ENCODE data around the gene VEPH1.

Gene VEPH1

DNA sequence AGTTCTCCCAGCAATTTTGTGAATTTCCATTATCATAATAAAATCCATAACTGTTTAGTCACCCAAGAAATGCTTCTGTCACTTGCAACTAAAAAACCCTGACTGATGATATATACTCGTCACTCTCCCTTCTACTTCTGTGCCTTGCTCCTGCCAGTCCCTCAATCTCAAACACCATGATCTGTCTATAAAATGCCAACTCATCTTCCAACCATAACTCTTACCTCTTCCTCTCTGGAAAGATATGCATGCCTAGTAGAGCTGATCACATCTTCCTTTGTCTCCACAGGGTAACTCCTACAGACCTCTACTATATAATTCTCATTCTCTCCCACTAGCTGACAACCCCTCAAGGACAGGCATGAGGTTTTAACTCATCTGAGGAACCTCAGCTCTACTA, 5.2 kb upstream of the VEPH1 start:
- TF ChIP-seq SPI1 (IDR thresholded peaks at IDR 0.05; ENCODE audit: borderline replicate concordance, low read depth) (no peak), POLR2AphosphoS5 (IDR thresholded peaks at IDR 0.05; ENCODE audit: low read depth) (no peak), GABPA (IDR thresholded peaks at IDR 0.05; ENCODE audit: low read depth) (no peak)
- TF ChIP-seq, protein P1, sequence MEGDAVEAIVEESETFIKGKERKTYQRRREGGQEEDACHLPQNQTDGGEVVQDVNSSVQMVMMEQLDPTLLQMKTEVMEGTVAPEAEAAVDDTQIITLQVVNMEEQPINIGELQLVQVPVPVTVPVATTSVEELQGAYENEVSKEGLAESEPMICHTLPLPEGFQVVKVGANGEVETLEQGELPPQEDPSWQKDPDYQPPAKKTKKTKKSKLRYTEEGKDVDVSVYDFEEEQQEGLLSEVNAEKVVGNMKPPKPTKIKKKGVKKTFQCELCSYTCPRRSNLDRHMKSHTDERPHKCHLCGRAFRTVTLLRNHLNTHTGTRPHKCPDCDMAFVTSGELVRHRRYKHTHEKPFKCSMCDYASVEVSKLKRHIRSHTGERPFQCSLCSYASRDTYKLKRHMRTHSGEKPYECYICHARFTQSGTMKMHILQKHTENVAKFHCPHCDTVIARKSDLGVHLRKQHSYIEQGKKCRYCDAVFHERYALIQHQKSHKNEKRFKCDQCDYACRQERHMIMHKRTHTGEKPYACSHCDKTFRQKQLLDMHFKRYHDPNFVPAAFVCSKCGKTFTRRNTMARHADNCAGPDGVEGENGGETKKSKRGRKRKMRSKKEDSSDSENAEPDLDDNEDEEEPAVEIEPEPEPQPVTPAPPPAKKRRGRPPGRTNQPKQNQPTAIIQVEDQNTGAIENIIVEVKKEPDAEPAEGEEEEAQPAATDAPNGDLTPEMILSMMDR (IDR thresholded peaks at IDR 0.05; ENCODE audit: insufficient read depth, low read length): no peak
- TF ChIP-seq, protein P2, sequence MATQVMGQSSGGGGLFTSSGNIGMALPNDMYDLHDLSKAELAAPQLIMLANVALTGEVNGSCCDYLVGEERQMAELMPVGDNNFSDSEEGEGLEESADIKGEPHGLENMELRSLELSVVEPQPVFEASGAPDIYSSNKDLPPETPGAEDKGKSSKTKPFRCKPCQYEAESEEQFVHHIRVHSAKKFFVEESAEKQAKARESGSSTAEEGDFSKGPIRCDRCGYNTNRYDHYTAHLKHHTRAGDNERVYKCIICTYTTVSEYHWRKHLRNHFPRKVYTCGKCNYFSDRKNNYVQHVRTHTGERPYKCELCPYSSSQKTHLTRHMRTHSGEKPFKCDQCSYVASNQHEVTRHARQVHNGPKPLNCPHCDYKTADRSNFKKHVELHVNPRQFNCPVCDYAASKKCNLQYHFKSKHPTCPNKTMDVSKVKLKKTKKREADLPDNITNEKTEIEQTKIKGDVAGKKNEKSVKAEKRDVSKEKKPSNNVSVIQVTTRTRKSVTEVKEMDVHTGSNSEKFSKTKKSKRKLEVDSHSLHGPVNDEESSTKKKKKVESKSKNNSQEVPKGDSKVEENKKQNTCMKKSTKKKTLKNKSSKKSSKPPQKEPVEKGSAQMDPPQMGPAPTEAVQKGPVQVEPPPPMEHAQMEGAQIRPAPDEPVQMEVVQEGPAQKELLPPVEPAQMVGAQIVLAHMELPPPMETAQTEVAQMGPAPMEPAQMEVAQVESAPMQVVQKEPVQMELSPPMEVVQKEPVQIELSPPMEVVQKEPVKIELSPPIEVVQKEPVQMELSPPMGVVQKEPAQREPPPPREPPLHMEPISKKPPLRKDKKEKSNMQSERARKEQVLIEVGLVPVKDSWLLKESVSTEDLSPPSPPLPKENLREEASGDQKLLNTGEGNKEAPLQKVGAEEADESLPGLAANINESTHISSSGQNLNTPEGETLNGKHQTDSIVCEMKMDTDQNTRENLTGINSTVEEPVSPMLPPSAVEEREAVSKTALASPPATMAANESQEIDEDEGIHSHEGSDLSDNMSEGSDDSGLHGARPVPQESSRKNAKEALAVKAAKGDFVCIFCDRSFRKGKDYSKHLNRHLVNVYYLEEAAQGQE (IDR thresholded peaks at IDR 0.05; ENCODE audit: insufficient replicate concordance, low read depth): no peak
- Histone ChIP-seq H3K27ac (replicated peaks) (no peak overlapping the region), H3K4me3 (replicated peaks; ENCODE audit: insufficient read depth, low read length) (no peak overlapping the region), H3K27me3 (ENCODE audit: insufficient read depth, poor library complexity, severe bottlenecking) (no peaks in the 10 kb centered on the region)
- no peak for DNase-seq (ENCODE audit: low read depth in 1 of 2, low spot score in 1 of 2)

DNA sequence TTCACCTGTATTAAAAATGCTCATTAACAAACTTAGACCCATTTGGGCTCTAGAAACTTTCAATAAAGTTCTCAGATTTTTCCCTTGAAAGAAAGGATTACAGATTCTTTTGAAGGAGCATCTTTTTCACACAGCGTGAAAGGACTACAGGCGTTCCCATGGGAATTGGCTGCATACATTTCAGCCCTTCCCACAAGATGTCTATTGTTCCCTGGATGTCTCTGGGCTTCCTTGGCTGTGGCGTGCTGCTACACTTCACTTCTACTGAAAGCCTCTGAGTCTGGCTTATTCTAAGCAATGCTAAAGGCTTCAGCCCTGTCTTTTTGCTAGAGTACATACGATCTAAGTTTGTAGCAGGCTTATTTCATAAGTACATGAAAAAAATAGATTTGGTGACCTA, 1.4 kb downstream of the VEPH1 start:
- TF ChIP-seq, protein P2 (IDR thresholded peaks at IDR 0.05; ENCODE audit: insufficient replicate concordance, low read depth): no peak
- no peak for TF ChIP-seq SPI1 (IDR thresholded peaks at IDR 0.05; ENCODE audit: borderline replicate concordance, low read depth)
- no peak for TF ChIP-seq GABPA (IDR thresholded peaks at IDR 0.05; ENCODE audit: low read depth)
- Histone ChIP-seq H3K27ac (replicated peaks) (no peak overlapping the region), H3K27me3 (ENCODE audit: insufficient read depth, poor library complexity, severe bottlenecking) (peaks cover 12% of the 10 kb centered on the region), H3K4me3 (replicated peaks; ENCODE audit: insufficient read depth, low read length) (no peak overlapping the region)
- DNase-seq (ENCODE audit: low read depth in 1 of 2, low spot score in 1 of 2): no peak

DNA sequence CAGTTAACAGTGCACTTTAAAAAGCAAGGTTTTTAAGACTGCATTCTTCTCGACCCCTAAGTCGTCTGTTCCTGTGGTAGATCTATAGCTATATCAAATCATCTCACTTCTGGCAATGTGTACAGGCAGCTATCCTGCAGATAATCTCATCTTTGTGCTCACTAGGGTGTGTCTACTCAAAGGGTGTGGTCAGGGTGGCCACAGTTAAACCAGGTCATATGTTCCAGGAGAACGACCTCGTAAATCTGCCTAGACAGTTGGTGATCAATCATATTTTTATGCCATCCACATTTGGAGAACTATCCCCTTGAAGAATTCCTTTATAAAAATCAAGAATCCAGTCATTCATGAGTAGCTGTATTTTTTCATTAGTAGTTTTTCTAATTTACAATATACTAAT, 3.0 kb downstream of the VEPH1 start:
- Histone ChIP-seq H3K27ac (replicated peaks) (no peak overlapping the region), H3K27me3 (ENCODE audit: insufficient read depth, poor library complexity, severe bottlenecking) (peaks cover 12% of the 10 kb centered on the region), H3K4me3 (replicated peaks; ENCODE audit: insufficient read depth, low read length) (no peak overlapping the region)
- DNase-seq (ENCODE audit: low read depth in 1 of 2, low spot score in 1 of 2): no peak
- TF ChIP-seq SPI1 (IDR thresholded peaks at IDR 0.05; ENCODE audit: borderline replicate concordance, low read depth) (no peak), POLR2AphosphoS5 (IDR thresholded peaks at IDR 0.05; ENCODE audit: low read depth) (no peak), GABPA (IDR thresholded peaks at IDR 0.05; ENCODE audit: low read depth) (no peak)
- TF ChIP-seq, protein P2 (IDR thresholded peaks at IDR 0.05; ENCODE audit: insufficient replicate concordance, low read depth): no peak
- TF ChIP-seq, protein P1 (IDR thresholded peaks at IDR 0.05; ENCODE audit: insufficient read depth, low read length): no peak
